Measurements from ENCODE around the gene PEMT.

The PEMT gene

GRCh38 chr17:17514993-17515933 is 76.2 kb downstream of the PEMT start:
- DNase-seq (ENCODE audit: low spot score), result no peak

- DNase-seq (ENCODE audit: low spot score), result no peak
Measured at GRCh38 chr17:17514361-17514992, 77.0 kb downstream of the PEMT start.

GRCh38 chr17:17513626-17514025 is 77.9 kb downstream of the PEMT start:
- no peak for DNase-seq (ENCODE audit: low spot score)

- no peak for DNase-seq (ENCODE audit: low spot score)
Measured at GRCh38 chr17:17512866-17513265, 78.6 kb downstream of the PEMT start.

GRCh38 chr17:17511881-17512858 is 79.3 kb downstream of the PEMT start:
- DNase-seq (ENCODE audit: low spot score), result no peak

- no peak for DNase-seq (ENCODE audit: low spot score)
Measured at GRCh38 chr17:17511293-17511741, 80.2 kb downstream of the PEMT start.

GRCh38 chr17:17510456-17511292 is 80.8 kb downstream of the PEMT start:
- DNase-seq (ENCODE audit: low spot score), result no peak

GRCh38 chr17:17509601-17510425 is 81.7 kb downstream of the PEMT start:
- DNase-seq (ENCODE audit: low spot score), result no peak

- DNase-seq (ENCODE audit: low spot score), result no peak
Measured at GRCh38 chr17:17508646-17509591, 82.6 kb downstream of the PEMT start.

GRCh38 chr17:17508019-17508535 is 83.4 kb downstream of the PEMT start:
- DNase-seq (ENCODE audit: low spot score), result no peak

- DNase-seq (ENCODE audit: low spot score), result no peak
Measured at GRCh38 chr17:17507465-17508011, 84.0 kb downstream of the PEMT start.

GRCh38 chr17:17506893-17507464 is 84.5 kb downstream of the PEMT start:
- no peak for DNase-seq (ENCODE audit: low spot score)

- no peak for DNase-seq (ENCODE audit: low spot score)
Measured at GRCh38 chr17:17506181-17506741, 85.2 kb downstream of the PEMT start.

GRCh38 chr17:17505610-17506171 is 85.8 kb downstream of the PEMT start:
- DNase-seq (ENCODE audit: low spot score), result no peak

GRCh38 chr17:17505151-17505550 is 86.4 kb downstream of the PEMT start:
- DNase-seq (ENCODE audit: low spot score), result no peak

- no peak for DNase-seq (ENCODE audit: low spot score)
Measured at GRCh38 chr17:17504341-17505140, 87.0 kb downstream of the PEMT start.
